HCT116 (cell line): Measurements from ENCODE around the gene HORMAD1. TPM values are rescaled to one million over a fixed set of nuclear protein-coding genes. Genes with fewer than 3 reads are reported as not detected.
A peak's percentile ranks its signal among the peaks of the same experiment; 100 is the strongest.
"Not testable (repeated sequence)": the region's sequence is repeated elsewhere in the genome, so short reads cannot be mapped to it uniquely, and the experiment has no call there.

ENCODE experiments used
- ATAC-seq: fragments of 200-7000 bp; cut with Tn5 transposase; 2 replicates; pipeline ENCODE4 v1.9.1; 2020; ENCODE audit warnings: mild to moderate bottlenecking, moderate library complexity
- Bru-seq: library from RNA; stranded (reverse); fragments of 400-500 nt; gene quantifications from one replicate; lab custom pipeline; 2021; lab: Mats Ljungman, UMichigan
- BruChase-seq, 2 experiments: library from RNA; stranded (reverse); fragments of 400-500 nt; gene quantifications; one replicate each; lab custom pipeline; 2021; lab: Mats Ljungman, UMichigan
- BruUV-seq: library from RNA; stranded (reverse); fragments of 400-500 nt; replicated peaks from 2 replicates; lab custom pipeline; 2021; lab: Mats Ljungman, UMichigan
- CTCF ChIA-PET: fragments of 300-600 bp; sonication (Branson Sonifier 250); formaldehyde crosslinking; loops from one replicate; lab custom pipeline; 2021; ENCODE audit warnings: antibody characterized with exemption; lab: Charles Lee
- POLR2A ChIA-PET: fragments of 300-600, 350-600 bp; sonication (Branson Sonifier 250); formaldehyde crosslinking; loops from one replicate; lab custom pipeline; 2021; ENCODE audit warnings: antibody characterized with exemption; lab: Charles Lee
- RAD21 ChIA-PET, 2 experiments: fragments of 300-600 bp; sonication (Branson Sonifier 250); formaldehyde crosslinking; loops; one replicate each; lab custom pipeline; 2023; ENCODE audit warnings: low total read pairs in 2 of 2; ENCODE audit not compliant: uncharacterized antibody in 2 of 2, unreplicated experiment in 2 of 2, low non-redundant PET in 1 of 2; lab: Charles Lee
- DNase-seq: peaks from one replicate; pipeline ENCODE4 v3.0.0-alpha.2; 2010; ENCODE audit warnings: low read depth, low spot score
- H2AFZ ChIP-seq: fragments of 200-600 bp; shearing (Covaris generic), sonication (generic); 2 replicates; pipeline ENCODE4 v1.6.1; 2017; ENCODE audit warnings: low read depth, mixed run types, mixed read lengths, antibody characterized with exemption, low read length; ENCODE audit not compliant: poor library complexity, severe bottlenecking
- H3K27ac ChIP-seq: 2 replicates; pipeline ENCODE4 v1.5.1; 2012; ENCODE audit warnings: low read depth, low read length
- H3K27me3 ChIP-seq: fragments of 200-600 bp; sonication (generic); 2 replicates; pipeline ENCODE4 v1.6.1; 2016; ENCODE audit warnings: mixed run types, low read length, mixed read lengths; ENCODE audit not compliant: insufficient read depth
- H3K36me3 ChIP-seq, 2 experiments: fragments of 200-500 bp in 1 of 2; fragments of 200-600 bp in 1 of 2; sonication (Bioruptor generic) in 1 of 2; sonication (generic) in 1 of 2; 2 replicates each; pipeline versions ENCODE4 v1.5.1 to v1.6.1; 2014 to 2016; ENCODE audit warnings: low read length in 2 of 2, inconsistent platforms in 1 of 2, mixed read lengths in 1 of 2, mixed run types in 1 of 2; ENCODE audit not compliant: insufficient read depth in 2 of 2, control insufficient read depth in 1 of 2
- H3K4me1 ChIP-seq, 2 experiments: fragments of 200-600 bp in 1 of 2; sonication (generic) in 1 of 2; 2 replicates each; pipeline versions ENCODE4 v1.5.1 to v1.6.1; 2012 to 2017; ENCODE audit warnings: low read length in 2 of 2, inconsistent platforms in 1 of 2, mild to moderate bottlenecking in 1 of 2, mixed read lengths in 1 of 2, mixed run types in 1 of 2, moderate library complexity in 1 of 2; ENCODE audit not compliant: insufficient read depth in 2 of 2, control insufficient read depth in 1 of 2
- H3K4me2 ChIP-seq: fragments of 200-600 bp; sonication (generic); 2 replicates; pipeline ENCODE4 v1.6.1; 2017; ENCODE audit warnings: mixed run types, low read length, mixed read lengths
- H3K4me3 ChIP-seq, 2 experiments: fragments of 200-600 bp in 1 of 2; sonication (generic) in 1 of 2; replicated peaks in 1 of 2; 2 replicates each; pipeline ENCODE4 v1.5.1; 2011 to 2016; ENCODE audit warnings: low read length in 2 of 2, control low read depth in 1 of 2, low read depth in 1 of 2, mild to moderate bottlenecking in 1 of 2, mixed read lengths in 1 of 2, mixed run types in 1 of 2
- H3K79me2 ChIP-seq: fragments of 200-600 bp; sonication (generic); 2 replicates; pipeline ENCODE4 v1.6.1; 2017; ENCODE audit warnings: mild to moderate bottlenecking, mixed run types, low read length, moderate library complexity, mixed read lengths; ENCODE audit not compliant: insufficient read depth
- H3K9ac ChIP-seq: fragments of 200-600 bp; sonication (generic); 2 replicates; pipeline ENCODE4 v1.6.1; 2016; ENCODE audit warnings: low read length, mixed read lengths
- H3K9me2 ChIP-seq: fragments of 200-600 bp; sonication (generic), shearing (Covaris generic); 2 replicates; pipeline ENCODE4 v1.6.1; 2017; ENCODE audit warnings: mixed run types, mild to moderate bottlenecking, moderate library complexity; ENCODE audit not compliant: insufficient read depth
- H3K9me3 ChIP-seq, 2 experiments: fragments of 200-500 bp in 1 of 2; fragments of 200-600 bp in 1 of 2; sonication (Bioruptor generic) in 1 of 2; sonication (generic) in 1 of 2; 2 replicates each; pipeline ENCODE4 v1.6.1; 2014 to 2017; ENCODE audit warnings: low read length in 2 of 2, mixed read lengths in 2 of 2, inconsistent platforms in 1 of 2, low read depth in 1 of 2, mild to moderate bottlenecking in 1 of 2, mixed run types in 1 of 2, moderate library complexity in 1 of 2; ENCODE audit not compliant: control insufficient read depth in 1 of 2, insufficient read depth in 1 of 2
- H4K20me1 ChIP-seq: fragments of 200-600 bp; sonication (generic), shearing (Covaris generic); 2 replicates; pipeline ENCODE4 v1.6.1; 2017; ENCODE audit warnings: mixed run types, mild to moderate bottlenecking, moderate library complexity; ENCODE audit not compliant: insufficient read depth
- CEBPB ChIP-seq: IDR thresholded peaks from 2 replicates; pipeline ENCODE4 v1.6.1; 2012; ENCODE audit warnings: low read depth
- EGR1 ChIP-seq: IDR thresholded peaks from 2 replicates; pipeline ENCODE4 v1.6.1; 2012; ENCODE audit warnings: low read depth
- EZH2 ChIP-seq: fragments of 200-600 bp; sonication (generic); IDR thresholded peaks from 2 replicates; pipeline ENCODE4 v1.6.1; 2017; ENCODE audit warnings: antibody characterized with exemption, mixed run types
- FOSL1 ChIP-seq: IDR thresholded peaks from 2 replicates; pipeline ENCODE4 v1.6.1; 2012; ENCODE audit warnings: low read depth
- SP1 ChIP-seq: IDR thresholded peaks from 2 replicates; pipeline ENCODE4 v1.6.1; 2012; ENCODE audit warnings: low read depth
- SRF ChIP-seq: IDR thresholded peaks from 2 replicates; pipeline ENCODE4 v1.6.1; 2012; ENCODE audit warnings: low read depth
- TCF7L2 ChIP-seq: IDR thresholded peaks from 2 replicates; pipeline ENCODE4 v1.7.0; 2011; ENCODE audit warnings: borderline replicate concordance, inconsistent platforms; ENCODE audit not compliant: insufficient read depth, insufficient read length; ENCODE audit errors: extremely low read depth
- intact Hi-C: fragments of 100-400 bp; cut with micrococcal nuclease; formaldehyde crosslinking; loops from 2 replicates; pipeline ENCODE4 v1.10.0; 2022
- long read RNA-seq: library from polyadenylated mRNA; unstranded; transcript quantifications from one replicate; pipeline ENCODE4 v2.0.0, GENCODE V29; 2021; ENCODE audit not compliant: unreplicated experiment
- polyA plus RNA-seq: library from polyadenylated mRNA; unstranded; fragments of >200 nt; gene quantifications from 2 replicates; pipeline ENCODE4 v1.2.1, GENCODE V29; 2012; ENCODE audit warnings: missing spikeins
- total RNA-seq: library from RNA; stranded (reverse); gene quantifications from one replicate; pipeline ENCODE4 v1.2.1, GENCODE V29; 2021; ENCODE audit not compliant: unreplicated experiment
- TF ChIP-seq, protein P1 (sequence below): IDR thresholded peaks from 2 replicates; pipeline ENCODE4 v1.6.1; 2012

Gene HORMAD1
- total RNA-seq = not detected
- not detected in 2 replicates for polyA plus RNA-seq
- Bru-seq, nascent RNA = percentile 10 among the genes with signal in this experiment
- BruChase-seq, experiment 1, labeled RNA remaining after a 6-hour chase = percentile 18 among the genes with signal in this experiment
- percentile 10 among the genes with signal in this experiment for BruChase-seq, experiment 2, labeled RNA remaining after a 2-hour chase
- long read RNA-seq = 0 reads

DNA sequence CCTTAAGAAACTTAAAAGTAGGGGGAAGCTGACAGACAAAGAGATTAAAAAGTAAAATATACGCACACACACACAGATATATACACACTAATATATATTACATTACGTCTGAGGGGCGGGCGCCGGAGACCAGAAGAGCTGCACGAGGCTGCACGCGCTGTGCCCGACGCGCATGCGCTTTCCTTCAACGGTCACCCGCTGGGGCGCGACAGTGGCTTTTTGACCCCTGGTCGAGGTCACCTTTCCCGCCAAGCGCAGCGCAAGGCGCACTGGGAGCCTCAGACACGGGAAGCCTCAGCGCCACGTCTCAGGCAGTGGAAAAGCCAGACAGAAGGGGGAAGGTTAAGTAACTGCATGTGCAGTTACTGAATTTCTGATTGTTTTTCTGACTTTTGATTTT, at the start of gene HORMAD1:
HORMAD1 (minus strand) TSS at position 193 of the 400 bp plus-strand sequence. CDS start 1,390 bp downstream, outside the sequence.
- no peak for DNase-seq
- Histone ChIP-seq H3K27ac (no peak within 1 kb of the TSS), H3K36me3 (no peaks in the 10 kb centered on the region), H3K4me2 (no peak within 1 kb of the TSS), H3K27me3 (no peaks in the 10 kb centered on the region), H3K4me3 (no peak within 1 kb of the TSS), H3K79me2 (no peaks in the 10 kb centered on the region), H3K9me2 (no peaks in the 10 kb centered on the region), H3K4me1 (no peaks in the 10 kb centered on the region), H4K20me1 (no peaks in the 10 kb centered on the region), H3K9ac (no peak within 1 kb of the TSS), H3K9me3 (no peaks in the 10 kb centered on the region), H2AFZ (no peak within 1 kb of the TSS)
- CTCF ChIA-PET = no interaction called here
- POLR2A ChIA-PET = no interaction called here
- TF ChIP-seq SP1 (no peak), EZH2 (no peak), SRF (no peak), EGR1 (no peak), TCF7L2 (no peak), FOSL1 (no peak)
- TF ChIP-seq, protein P1, sequence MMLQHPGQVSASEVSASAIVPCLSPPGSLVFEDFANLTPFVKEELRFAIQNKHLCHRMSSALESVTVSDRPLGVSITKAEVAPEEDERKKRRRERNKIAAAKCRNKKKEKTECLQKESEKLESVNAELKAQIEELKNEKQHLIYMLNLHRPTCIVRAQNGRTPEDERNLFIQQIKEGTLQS = no peak
- no peak for ATAC-seq
- RAD21 ChIA-PET = no interaction called here
- no TSS peak for BruUV-seq
- intact Hi-C loops = no loop called here

GRCh38 chr1:150767704-150768103, 47.0 kb upstream of the HORMAD1 start:
- H3K4me1 ChIP-seq, CTCF ChIA-PET, H2AFZ ChIP-seq, DNase-seq, H3K4me2 ChIP-seq, H3K27me3 ChIP-seq, ATAC-seq, H3K9ac ChIP-seq, H3K27ac ChIP-seq, BruUV-seq, H3K36me3 ChIP-seq, POLR2A ChIA-PET, H4K20me1 ChIP-seq, H3K4me3 ChIP-seq, H3K9me2 ChIP-seq, H3K79me2 ChIP-seq, H3K9me3 ChIP-seq, RAD21 ChIA-PET, intact Hi-C loops: not testable (repeated sequence)
- TF ChIP-seq CEBPB = 0 out of 2 replicates have a peak, but pooled peaks have one; percentile 23

DNA sequence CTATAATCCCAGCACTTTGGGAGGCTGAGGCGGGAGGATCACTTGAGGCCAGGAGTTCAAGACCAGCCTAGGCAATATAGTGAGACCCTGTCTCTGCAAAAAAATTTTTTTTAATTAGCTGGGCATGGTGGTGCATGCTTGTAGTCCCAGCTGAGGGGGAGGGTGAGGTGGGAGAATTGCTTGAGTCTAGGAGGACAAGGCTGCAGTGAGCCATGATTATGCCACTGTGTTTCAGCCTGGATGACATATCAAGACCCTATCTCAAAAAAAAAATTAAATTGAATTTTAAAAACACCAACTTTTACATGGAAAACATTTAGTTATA, 45.2 kb upstream of the HORMAD1 start:
- H3K9me3 ChIP-seq, H3K9ac ChIP-seq, H3K27ac ChIP-seq, intact Hi-C loops, BruUV-seq, H3K4me2 ChIP-seq, CTCF ChIA-PET, H3K4me3 ChIP-seq, H3K9me2 ChIP-seq, RAD21 ChIA-PET, H2AFZ ChIP-seq, H3K36me3 ChIP-seq, ATAC-seq, POLR2A ChIA-PET, H3K79me2 ChIP-seq, H3K27me3 ChIP-seq, H3K4me1 ChIP-seq, DNase-seq, H4K20me1 ChIP-seq: not testable (repeated sequence)
